Spleen (tissue), 7 donors: Measurements from ENCODE around the gene HINT1.

ENCODE experiments used
- POLR2A ChIP-seq, 3 donors: fragments of 450-650 bp; IDR thresholded peaks; one replicate each; pipeline ENCODE4 v1.5.1; 2017; ENCODE audit warnings: antibody characterized with exemption in 3 of 3, mild to moderate bottlenecking in 1 of 3
- POLR2AphosphoS5 ChIP-seq, 3 donors: sonication (generic); formaldehyde crosslinking; IDR thresholded peaks; one replicate each; pipeline ENCODE4 v1.5.1; 2017; ENCODE audit warnings: antibody characterized with exemption in 3 of 3
- TF ChIP-seq, protein P1 (sequence below), 11 experiments: fragments of 200-600 bp in 7 of 11; fragments of 450-650 bp in 4 of 11; sonication (generic) in 4 of 11; IDR thresholded peaks in 8 of 11; conservative IDR thresholded peaks in 3 of 11; 1 replicate in 7 of 11; 2 replicates in 4 of 11; pipeline versions ENCODE4 v1.4.0 to v1.8.0; 2016 to 2021; ENCODE audit warnings: antibody characterized with exemption in 11 of 11, inconsistent platforms in 4 of 11, mild to moderate bottlenecking in 1 of 11
- donor health status: DM: no; HTN: no; CAD: no; lungs with moderate emphysema.
- donor health status: DM: no; HTN: no; CAD: no.
- donor health status: DM: no; HTN: no; CAD: no.

DNA sequence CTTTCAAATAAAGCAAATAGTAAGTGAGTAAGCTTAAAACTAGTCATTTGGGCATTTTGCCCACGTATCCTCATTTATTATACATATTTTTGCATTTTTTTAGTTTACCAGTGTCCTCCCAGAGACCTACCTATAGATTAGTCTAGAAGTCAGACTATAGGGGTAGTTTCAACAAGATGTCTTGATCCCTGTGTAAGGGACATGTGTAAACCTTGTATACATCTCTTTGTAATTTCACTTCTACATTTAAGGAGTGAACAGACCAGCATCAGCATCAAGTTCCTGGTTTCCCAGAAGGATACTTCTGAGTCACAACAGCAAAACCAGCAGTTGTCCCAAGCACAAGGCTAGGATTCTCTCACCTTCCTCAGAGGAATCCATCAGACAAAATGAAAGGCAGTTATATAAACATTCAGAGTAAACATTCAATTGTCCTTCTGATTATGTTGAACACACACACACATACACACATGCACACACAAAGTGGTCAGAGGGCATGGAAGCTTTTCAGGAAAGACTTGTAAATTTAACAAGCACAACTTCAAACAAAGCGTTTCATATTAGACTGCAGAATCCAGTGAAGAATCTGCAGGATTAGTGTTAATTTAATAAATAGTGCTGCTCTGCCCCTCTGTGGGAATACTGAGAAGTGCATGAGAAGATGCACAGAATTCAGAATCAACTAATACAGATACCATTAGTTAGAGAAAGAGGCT is 55.4 kb downstream of the HINT1 start:
- TF ChIP-seq POLR2AphosphoS5 (IDR thresholded peaks at IDR 0.05) (no peak), POLR2A (IDR thresholded peaks at IDR 0.05) (no peak)
- TF ChIP-seq, protein P1, sequence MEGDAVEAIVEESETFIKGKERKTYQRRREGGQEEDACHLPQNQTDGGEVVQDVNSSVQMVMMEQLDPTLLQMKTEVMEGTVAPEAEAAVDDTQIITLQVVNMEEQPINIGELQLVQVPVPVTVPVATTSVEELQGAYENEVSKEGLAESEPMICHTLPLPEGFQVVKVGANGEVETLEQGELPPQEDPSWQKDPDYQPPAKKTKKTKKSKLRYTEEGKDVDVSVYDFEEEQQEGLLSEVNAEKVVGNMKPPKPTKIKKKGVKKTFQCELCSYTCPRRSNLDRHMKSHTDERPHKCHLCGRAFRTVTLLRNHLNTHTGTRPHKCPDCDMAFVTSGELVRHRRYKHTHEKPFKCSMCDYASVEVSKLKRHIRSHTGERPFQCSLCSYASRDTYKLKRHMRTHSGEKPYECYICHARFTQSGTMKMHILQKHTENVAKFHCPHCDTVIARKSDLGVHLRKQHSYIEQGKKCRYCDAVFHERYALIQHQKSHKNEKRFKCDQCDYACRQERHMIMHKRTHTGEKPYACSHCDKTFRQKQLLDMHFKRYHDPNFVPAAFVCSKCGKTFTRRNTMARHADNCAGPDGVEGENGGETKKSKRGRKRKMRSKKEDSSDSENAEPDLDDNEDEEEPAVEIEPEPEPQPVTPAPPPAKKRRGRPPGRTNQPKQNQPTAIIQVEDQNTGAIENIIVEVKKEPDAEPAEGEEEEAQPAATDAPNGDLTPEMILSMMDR (IDR thresholded peaks at IDR 0.05 in 8 of 11, conservative IDR thresholded peaks at IDR 0.05 in 3 of 11): peak; percentile 59 to 82 (median 70)
